Skin of body (tissue), 2 donors: ENCODE measurements around the gene HSPBP1. TPM values are rescaled to one million over a fixed set of nuclear protein-coding genes. Genes with fewer than 3 reads are reported as not detected.
"Not testable (repeated sequence)": the region's sequence is repeated elsewhere in the genome, so short reads cannot be mapped to it uniquely, and the experiment has no call there.

Experiments
- DNase-seq: peaks from one replicate; lab custom pipeline; 2025; lab: John Stamatoyannopoulos, UW
- total RNA-seq: library from RNA; depleted of rRNA; stranded (reverse); fragments of >200 nt; gene quantifications from one replicate; pipeline ENCODE4 v1.2.3, GENCODE V29; 2014

Gene HSPBP1
- total RNA-seq, 1 donor from 2014 or later: 12.1 TPM

GRCh38 chr19:55239004-55239403 is 40.9 kb downstream of the HSPBP1 start:
- DNase-seq: no peak

DNA sequence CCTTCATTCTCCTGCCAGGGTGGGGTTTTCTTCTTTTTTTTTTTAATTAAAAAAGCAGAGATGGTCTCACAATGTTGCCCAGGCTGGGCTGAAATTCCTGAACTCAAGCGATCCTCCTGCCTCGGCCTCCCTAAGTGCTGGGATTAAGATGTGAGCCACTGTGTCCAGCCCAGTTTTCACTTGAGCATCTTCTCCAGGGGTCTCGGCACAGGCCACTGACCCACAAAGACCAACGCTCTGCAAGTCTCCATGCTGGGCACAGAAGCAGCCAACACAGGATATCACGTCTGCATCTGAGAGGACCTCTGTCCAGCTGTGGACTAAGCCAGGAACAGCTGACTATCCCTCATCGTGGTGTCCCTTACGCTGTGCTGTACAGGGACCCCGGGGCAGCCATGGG is 41.9 kb downstream of the HSPBP1 start:
- DNase-seq: no peak

- DNase-seq: no peak
These were observed 46.9 kb downstream of the HSPBP1 start for GRCh38 chr19:55232986-55233385.

GRCh38 chr19:55232286-55232602 is 47.7 kb downstream of the HSPBP1 start:
- DNase-seq: no peak

DNA sequence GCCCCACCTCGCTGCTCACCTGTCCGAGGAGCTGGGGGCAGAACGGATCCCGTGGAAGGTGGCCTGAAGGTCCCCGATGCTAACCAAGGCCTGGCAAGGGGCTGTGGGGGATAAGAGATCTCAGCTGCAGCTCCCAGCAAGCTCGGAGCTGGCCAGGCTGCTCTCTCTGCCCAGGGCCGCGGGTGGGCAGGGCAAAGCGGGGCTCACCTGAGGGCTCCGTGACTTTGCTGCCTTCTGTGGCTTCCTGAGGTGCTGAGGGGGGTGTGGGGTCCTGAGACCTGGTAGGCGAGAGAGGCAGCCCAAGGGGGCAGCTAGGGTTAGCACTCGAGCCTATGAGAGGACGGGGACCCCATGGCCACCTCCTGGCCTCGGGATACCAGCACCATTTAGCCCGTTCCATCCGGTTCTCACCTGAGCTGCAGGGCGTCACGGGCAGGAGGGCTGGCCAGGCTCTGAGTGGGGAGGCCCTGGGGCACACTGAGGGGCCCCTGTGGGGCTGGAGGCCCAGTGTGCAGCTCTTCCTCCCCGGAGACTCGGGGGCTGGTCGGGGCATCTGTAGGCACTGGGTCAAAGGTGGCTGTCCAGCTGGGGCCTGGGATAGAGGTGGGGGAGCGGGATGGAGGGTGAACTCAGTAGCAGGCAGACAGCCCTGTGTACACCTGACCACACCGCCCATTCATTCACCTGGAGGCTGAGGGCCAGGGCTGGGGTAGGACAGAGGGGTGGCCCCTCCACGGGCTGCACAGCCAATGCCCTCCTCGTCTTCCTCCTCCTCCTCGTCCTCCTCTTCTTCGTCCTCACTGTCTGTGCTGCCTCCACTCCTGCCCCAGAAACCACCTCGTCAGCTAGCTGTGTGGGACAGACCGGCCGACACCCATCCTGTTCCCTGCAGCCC is 48.3 kb downstream of the HSPBP1 start:
- DNase-seq: no peak

GRCh38 chr19:55230780-55231179 is 49.1 kb downstream of the HSPBP1 start:
- no peak for DNase-seq

DNA sequence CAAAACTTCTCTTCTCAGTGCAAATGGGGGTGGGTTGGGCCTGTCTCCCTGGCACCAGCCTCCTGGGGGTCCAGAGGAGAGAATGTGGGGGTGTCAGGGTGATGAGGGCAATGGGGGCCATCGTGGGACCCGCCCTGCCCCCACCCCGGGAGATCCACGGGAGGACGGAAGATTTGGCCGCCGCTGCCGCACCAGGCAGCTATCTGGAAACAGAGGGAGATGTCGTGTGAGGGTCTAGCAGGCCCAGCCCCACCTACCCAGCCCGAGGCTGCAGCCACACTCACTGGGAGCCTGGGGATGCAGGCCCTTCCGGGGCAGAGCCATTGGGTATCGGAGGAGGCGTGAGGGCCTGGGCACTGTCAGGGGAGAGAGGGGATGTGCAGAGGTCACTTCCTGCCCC is 49.6 kb downstream of the HSPBP1 start:
- DNase-seq: no peak

- no peak for DNase-seq
These were observed 50.1 kb downstream of the HSPBP1 start for GRCh38 chr19:55229789-55230182.

GRCh38 chr19:55229145-55229788 is 50.6 kb downstream of the HSPBP1 start:
- DNase-seq: no peak

- DNase-seq: no peak
These were observed 51.4 kb downstream of the HSPBP1 start, which contains the start of gene TMEM86B for GRCh38 chr19:55228403-55229031. Gene TMEM86B, minus strand, starts transcription at chr19:55228763. Its CDS starts 22 bp downstream, at chr19:55228741.

GRCh38 chr19:55228015-55228391 is 51.9 kb downstream of the HSPBP1 start:
- DNase-seq: no peak

GRCh38 chr19:55227241-55228014 is 52.5 kb downstream of the HSPBP1 start:
- DNase-seq: no peak

GRCh38 chr19:55226788-55227187 is 53.1 kb downstream of the HSPBP1 start:
- no peak for DNase-seq

DNA sequence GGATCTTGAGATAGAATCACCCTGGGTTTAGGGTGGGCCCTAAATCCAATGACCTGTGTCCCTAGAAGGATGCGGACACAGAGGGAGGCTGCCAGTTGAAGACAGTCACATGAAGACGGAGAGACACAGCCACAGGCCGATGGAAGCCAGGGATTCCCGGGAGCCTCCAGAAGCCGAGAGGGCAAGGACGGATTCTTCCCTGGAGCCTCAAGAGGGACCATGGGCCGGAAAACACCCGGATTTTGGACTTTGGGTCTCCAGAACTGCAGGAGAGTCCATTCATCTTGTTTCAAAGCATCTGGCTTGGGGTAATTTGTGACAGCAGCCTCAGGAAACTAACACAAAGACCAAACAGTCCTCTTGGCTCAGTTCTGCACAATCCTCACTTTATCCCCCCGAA is 53.6 kb downstream of the HSPBP1 start:
- DNase-seq: no peak

GRCh38 chr19:55225415-55225958 is 54.4 kb downstream of the HSPBP1 start:
- DNase-seq: no peak

GRCh38 chr19:55224679-55225414 is 55.1 kb downstream of the HSPBP1 start:
- DNase-seq: not testable (repeated sequence)

- DNase-seq: no peak
These were observed 55.8 kb downstream of the HSPBP1 start for GRCh38 chr19:55224038-55224665.

GRCh38 chr19:55223291-55224037 is 56.4 kb downstream of the HSPBP1 start:
- DNase-seq: no peak

- DNase-seq: no peak
These were observed 59.4 kb downstream of the HSPBP1 start for GRCh38 chr19:55220525-55220924.
